ENCODE data around the gene ZNF672.

Gene ZNF672

DNA sequence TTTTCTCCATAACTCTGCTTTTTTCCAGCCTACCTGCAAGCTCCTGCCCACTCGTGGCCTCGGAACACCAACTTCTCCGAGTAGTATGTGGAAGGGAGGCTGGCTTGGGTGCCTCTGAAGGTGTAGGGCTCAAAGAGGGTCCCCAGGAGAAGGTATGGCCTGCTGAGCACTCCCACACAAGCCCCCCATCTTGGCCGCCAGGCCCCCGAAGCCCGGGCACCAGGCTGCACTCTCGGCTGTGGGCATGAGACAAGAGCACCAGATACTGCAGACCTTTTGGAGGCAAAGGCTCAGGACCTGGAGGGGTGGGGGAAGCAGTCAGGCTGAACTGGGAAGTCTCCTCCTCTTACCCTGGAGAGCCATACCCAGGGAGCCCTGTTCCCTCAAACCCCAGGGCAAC lies 19.2 kb downstream of the ZNF672 start:
- peak overlapping the region; percentile 80 to 82 for H3K4me3 Mint-ChIP-seq
- no peaks in the 10 kb centered on the region for H3K9me3 Mint-ChIP-seq
- DNase-seq (no peak), ATAC-seq (replicated peaks) (no peak)
- peak overlapping the region; percentile 88 to 95 for H3K27ac Mint-ChIP-seq
- no peaks in the 10 kb centered on the region for H3K27me3 Mint-ChIP-seq
- H3K36me3 Mint-ChIP-seq (ENCODE audit: insufficient read depth), result peaks cover 31% of the 10 kb centered on the region
- H3K4me1 Mint-ChIP-seq (ENCODE audit: low read depth in 2 of 2), result peaks cover 24 to 34% of the 10 kb centered on the region in 2 donors

DNA sequence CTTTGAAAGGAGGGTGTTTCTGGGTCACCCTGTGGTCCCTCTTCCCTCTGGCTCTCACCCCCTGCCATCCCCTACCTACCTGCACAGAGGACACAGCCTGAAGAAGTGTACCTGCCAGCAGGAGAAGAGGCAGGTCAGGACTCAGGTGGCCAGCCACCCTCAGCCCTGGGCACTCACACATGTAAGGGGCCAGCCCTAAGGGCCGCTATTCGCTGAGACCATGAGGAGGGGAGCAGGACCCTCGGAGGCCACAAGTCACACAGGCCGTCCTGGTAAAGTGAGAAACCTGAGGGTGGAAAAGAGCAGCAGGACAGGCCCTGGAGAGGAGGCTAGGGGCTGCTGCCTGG lies 19.7 kb downstream of the ZNF672 start:
- Mint-ChIP-seq H3K4me1 (ENCODE audit: low read depth in 2 of 2) (peaks cover 28 to 40% of the 10 kb centered on the region in 2 donors), H3K27ac (peak overlapping the region; percentile 88 to 95)
- no peak for DNase-seq

DNA sequence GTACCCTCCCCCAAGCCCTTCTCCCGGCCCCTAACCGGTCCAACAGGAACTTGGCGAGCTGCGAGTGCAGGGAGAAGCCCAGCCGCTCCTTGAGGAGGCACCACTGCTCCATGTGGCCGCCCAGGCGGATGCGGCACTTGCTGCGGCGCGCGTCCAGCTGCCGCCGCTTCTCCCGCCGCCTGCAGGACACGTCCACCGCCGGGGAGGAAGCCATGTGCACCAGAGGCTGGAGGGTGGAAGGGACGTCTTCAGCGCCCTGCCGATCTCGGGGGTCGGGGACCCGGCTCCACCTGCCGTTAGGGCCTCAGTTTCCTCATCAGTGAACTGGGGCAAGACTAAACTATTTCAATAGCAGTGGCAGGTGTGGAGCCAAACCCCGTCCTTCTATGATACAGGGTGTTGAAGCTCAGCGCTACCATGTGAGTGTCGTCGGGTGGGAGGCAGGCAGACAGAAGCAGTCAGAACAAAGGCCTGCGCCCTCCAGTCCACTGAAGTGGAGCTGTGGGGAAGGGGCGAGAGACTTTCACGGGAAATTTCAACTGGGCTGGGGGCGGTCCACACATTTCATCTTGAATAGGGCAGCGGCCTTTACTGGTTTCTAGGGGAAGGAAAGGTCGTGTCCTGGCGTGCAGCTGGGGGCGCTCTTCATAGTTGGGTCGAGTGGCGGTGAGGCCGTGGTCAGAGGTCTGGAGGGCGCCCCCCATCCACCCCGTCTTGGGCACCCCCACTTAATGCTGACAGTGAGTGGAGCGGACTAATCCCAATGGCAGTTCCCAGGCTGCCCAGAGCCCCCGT lies 20.3 kb downstream of the ZNF672 start:
- H3K4me3 Mint-ChIP-seq, result peak overlapping the region; percentile 80 to 82

More for the DNA sequence above, 19.7 kb downstream of the ZNF672 start:
- Mint-ChIP-seq H3K4me3 (peak overlapping the region; percentile 80 to 82), H3K27me3 (no peaks in the 10 kb centered on the region), H3K36me3 (ENCODE audit: insufficient read depth) (peaks cover 31% of the 10 kb centered on the region), H3K9me3 (no peaks in the 10 kb centered on the region)
- ATAC-seq (replicated peaks), result no peak

DNA sequence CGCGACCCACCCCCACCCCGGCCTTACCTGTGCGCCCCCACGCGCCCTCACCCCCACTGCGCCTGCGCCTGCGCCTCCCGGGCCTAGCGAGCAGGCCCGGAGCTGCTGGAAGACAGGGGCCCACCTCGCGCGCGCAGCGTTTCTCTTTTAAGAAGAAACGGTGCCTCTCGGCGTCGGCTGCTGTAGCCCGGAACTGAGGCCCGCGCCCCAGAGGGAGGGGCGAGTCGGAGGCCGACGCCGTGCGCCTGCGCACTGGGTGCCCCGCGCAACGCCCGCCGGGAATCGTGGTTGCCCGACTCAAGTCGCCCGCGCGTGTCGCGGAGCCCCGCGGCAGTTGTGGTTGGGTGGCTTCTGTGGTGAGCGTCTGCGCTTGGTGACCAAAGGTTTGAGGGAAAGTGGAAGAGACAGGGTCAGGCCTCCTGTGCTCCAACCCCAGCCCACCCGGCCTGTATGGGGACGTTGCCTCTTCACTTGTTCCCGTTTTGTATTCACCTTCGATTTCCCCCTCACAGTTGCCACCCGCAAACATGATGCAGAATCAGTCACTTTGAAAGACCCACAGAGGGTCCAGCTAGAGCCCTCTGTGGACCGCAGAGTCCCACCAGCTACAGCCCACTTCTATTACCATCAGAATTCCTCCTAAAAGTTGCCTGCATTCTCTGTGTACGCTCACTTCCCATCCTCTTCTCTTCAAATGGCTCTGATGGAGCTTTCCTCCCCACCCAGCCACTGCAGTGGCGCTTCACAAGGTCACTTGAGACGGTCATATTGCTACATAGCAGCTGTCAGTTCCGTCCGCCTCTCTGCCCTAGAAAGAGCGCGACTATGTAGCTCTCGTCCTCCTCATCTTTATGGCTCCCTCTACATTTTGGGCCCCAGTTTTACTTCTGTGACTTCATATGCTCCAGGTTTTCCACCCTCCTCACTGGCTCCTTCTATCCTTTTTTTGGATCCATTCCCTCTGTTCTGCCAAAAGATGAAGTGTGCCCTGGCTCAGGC lies 21.2 kb downstream of the ZNF672 start, which contains the start of gene ZNF692:
Gene ZNF692 (minus strand): TSS at position 195 of the 999 bp plus-strand sequence. CDS start 776 bp downstream, outside the sequence.
- peak; percentile 93 to 96 (median 94) for DNase-seq
- peak; percentile 85 for ATAC-seq (replicated peaks)
- no peaks in the 10 kb centered on the region for H3K27me3 Mint-ChIP-seq

More for the DNA sequence above, 20.3 kb downstream of the ZNF672 start:
- Mint-ChIP-seq H3K27me3 (no peaks in the 10 kb centered on the region), H3K4me1 (ENCODE audit: low read depth in 2 of 2) (peaks cover 32 to 43% of the 10 kb centered on the region in 2 donors), H3K27ac (peak overlapping the region; percentile 88 to 95), H3K36me3 (ENCODE audit: insufficient read depth) (peaks cover 31% of the 10 kb centered on the region), H3K9me3 (no peaks in the 10 kb centered on the region)
- DNase-seq (no peak), ATAC-seq (replicated peaks) (peak; percentile 25)

DNA sequence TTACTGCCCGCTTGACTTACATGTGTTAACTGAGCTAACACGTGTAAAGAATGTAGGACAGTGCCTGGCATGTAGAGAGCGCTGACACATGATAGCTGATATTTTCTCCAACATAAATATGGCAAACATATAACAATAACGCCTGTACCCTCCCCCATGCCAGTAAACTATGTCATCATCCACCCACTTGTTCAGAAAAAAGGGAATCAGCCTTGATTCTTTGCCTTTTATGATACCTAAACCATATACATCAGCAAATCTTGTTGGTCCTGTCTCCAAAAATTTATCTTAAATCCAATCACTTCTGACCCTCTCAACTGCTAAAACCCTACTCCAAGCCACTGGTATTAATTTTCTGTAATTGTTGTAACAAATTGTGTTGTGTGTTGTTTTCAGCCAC lies 22.0 kb downstream of the ZNF672 start:
- peak overlapping the region; percentile 88 to 95 for H3K27ac Mint-ChIP-seq
- ATAC-seq (replicated peaks) (no peak), DNase-seq (no peak)
- no peaks in the 10 kb centered on the region for H3K27me3 Mint-ChIP-seq
- peaks cover 25% of the 10 kb centered on the region for H3K36me3 Mint-ChIP-seq (ENCODE audit: insufficient read depth)
- peaks cover 42 to 51% of the 10 kb centered on the region in 2 donors for H3K4me1 Mint-ChIP-seq (ENCODE audit: low read depth in 2 of 2)
- peak overlapping the region; percentile 80 to 82 for H3K4me3 Mint-ChIP-seq
- H3K9me3 Mint-ChIP-seq, result no peaks in the 10 kb centered on the region

More for the DNA sequence above, 21.2 kb downstream of the ZNF672 start, which contains the start of gene ZNF692:
- Mint-ChIP-seq H3K4me3 (peak within 1 kb of the TSS; percentile 80 to 82), H3K4me1 (ENCODE audit: low read depth in 2 of 2) (peaks cover 40 to 51% of the 10 kb centered on the region in 2 donors), H3K36me3 (ENCODE audit: insufficient read depth) (peaks cover 31% of the 10 kb centered on the region), H3K9me3 (no peaks in the 10 kb centered on the region), H3K27ac (peak within 1 kb of the TSS; percentile 88 to 95)

DNA sequence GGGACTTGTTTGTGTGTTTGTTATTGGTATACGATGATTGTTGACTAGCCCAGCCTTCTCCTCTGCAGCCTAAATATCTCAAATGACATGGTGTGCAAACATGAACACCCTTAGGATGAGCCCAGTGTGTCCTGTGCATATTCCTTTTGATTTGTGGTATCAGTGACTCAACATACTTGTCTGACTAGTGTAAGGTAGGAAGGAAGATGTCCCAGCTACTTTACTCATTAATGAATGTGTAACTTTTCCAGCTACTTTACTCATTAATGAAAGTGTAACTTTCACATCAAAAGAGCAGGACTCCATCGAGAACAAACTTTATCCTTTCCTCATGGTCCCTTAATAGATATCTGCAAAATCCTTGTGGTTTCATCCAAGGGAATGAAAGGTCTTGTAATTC lies 23.6 kb downstream of the ZNF672 start:
- Mint-ChIP-seq H3K27ac (peak overlapping the region in 1 of 2 donors; percentile 86), H3K9me3 (no peaks in the 10 kb centered on the region), H3K27me3 (no peaks in the 10 kb centered on the region), H3K4me1 (ENCODE audit: low read depth in 2 of 2) (peaks cover 39 to 47% of the 10 kb centered on the region in 2 donors), H3K36me3 (ENCODE audit: insufficient read depth) (peaks cover 20% of the 10 kb centered on the region), H3K4me3 (no peak overlapping the region)
- DNase-seq (no peak), ATAC-seq (replicated peaks) (no peak)

DNA sequence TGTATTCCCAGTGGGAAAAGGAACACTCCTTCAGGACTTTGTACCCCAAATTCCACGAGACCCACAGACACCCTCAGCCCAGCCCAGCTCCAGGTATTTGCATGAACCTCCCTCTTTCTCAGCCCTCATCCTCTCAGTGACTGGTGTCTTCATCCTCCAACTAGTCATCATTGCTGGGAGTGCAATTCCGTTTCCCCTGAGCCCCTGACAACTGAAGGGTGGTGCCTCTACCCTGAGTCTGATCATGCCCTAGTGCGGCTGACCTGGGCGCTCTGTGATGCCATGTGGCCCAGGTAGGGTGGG lies 24.6 kb downstream of the ZNF672 start:
- no peaks in the 10 kb centered on the region for H3K9me3 Mint-ChIP-seq
- peaks cover 18% of the 10 kb centered on the region for H3K36me3 Mint-ChIP-seq (ENCODE audit: insufficient read depth)
- H3K4me3 Mint-ChIP-seq, result peak overlapping the region; percentile 91 to 93
- H3K27me3 Mint-ChIP-seq, result no peaks in the 10 kb centered on the region
- peak overlapping the region; percentile 47 to 86 for H3K27ac Mint-ChIP-seq
- DNase-seq (no peak), ATAC-seq (replicated peaks) (no peak)
- H3K4me1 Mint-ChIP-seq (ENCODE audit: low read depth in 2 of 2), result peaks cover 37 to 41% of the 10 kb centered on the region in 2 donors

DNA sequence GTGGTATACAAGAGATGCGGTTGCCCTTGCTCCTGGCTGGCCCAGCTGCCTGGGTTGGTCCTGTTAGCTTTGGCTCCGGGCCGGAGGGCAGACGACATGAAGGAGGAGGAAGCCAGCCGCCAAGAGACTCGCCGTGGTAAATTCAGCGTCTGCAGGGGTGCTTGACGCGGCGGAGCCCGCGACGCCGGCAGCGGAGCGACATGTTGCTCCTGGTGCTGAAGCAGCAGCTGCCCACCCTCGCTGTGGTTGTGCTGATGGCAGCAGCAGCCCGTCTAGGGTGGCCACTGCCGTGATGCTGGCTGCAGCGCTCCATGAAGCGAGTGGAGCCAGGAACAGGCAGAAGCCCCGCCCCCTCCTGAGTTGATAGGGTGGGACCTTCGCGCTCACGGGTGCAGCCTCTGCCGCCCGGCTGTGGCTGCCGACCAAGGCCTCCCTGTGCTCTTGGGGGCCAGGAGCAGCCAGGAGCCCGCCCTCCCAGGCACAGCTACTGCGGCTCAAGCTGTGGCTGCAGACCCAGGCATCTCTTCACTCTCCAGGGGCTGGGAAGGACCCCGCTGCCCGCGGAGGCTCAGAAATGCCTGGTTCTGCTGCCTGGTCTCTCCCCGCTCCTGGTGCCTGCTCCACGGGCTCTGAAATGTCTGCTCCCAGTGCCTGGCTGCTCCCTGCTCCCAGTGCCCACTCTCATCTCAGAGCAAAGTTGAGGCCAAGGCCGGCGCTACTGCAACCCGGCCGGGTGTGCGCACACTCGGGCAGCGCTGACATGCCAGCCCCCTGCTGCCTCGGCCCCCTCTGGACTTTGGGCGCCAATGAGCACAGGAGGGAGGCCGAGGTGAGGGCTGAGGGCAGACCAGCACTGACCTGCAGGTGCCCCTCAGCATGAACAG lies 25.2 kb downstream of the ZNF672 start:
- H3K36me3 Mint-ChIP-seq (ENCODE audit: insufficient read depth), result peaks cover 12% of the 10 kb centered on the region
- peak overlapping the region; percentile 91 to 93 for H3K4me3 Mint-ChIP-seq
- peaks cover 31 to 35% of the 10 kb centered on the region in 2 donors for H3K4me1 Mint-ChIP-seq (ENCODE audit: low read depth in 2 of 2)
- peak; percentile 68 to 77 (median 71) for DNase-seq
- peak overlapping the region; percentile 47 to 86 for H3K27ac Mint-ChIP-seq
- ATAC-seq (replicated peaks), result peak; percentile 62
- no peaks in the 10 kb centered on the region for H3K27me3 Mint-ChIP-seq
- H3K9me3 Mint-ChIP-seq, result no peaks in the 10 kb centered on the region

DNA sequence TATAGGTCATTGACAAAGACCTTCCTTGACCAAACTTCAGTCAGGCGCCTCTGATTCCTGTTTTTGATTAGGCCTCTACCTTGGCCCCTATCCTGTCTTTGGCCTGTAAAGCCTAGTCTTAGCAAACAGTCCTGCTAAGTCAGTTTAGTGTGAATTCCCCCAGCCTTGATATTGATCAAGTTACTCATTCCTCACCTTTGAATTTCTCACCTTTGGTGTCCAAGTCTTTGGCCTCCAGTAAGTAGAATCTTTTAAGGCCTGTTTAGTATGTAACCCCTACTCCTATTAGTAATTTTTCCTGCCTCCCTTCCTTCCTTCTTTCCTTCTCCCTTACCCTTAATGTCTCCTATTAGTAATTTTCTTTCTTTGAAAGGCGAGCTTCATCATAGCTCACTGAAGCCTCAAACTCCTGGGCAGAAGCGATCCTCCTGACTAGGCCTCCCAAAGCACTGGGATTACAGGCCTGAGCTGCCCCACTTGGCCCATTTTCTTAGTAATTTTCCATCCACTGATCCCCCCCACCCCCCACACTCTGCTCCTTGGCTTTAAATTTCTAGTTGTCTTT lies 33.9 kb downstream of the ZNF672 start:
- Mint-ChIP-seq H3K4me3 (no peak overlapping the region), H3K36me3 (ENCODE audit: insufficient read depth) (peaks cover 28% of the 10 kb centered on the region), H3K4me1 (ENCODE audit: low read depth in 2 of 2) (peaks cover 22 to 24% of the 10 kb centered on the region in 2 donors), H3K27me3 (peaks cover 6 to 10% of the 10 kb centered on the region in 2 donors), H3K27ac (peak overlapping the region in 1 of 2 donors; percentile 100), H3K9me3 (no peaks in the 10 kb centered on the region)
- DNase-seq (no peak), ATAC-seq (replicated peaks) (no peak)

DNA sequence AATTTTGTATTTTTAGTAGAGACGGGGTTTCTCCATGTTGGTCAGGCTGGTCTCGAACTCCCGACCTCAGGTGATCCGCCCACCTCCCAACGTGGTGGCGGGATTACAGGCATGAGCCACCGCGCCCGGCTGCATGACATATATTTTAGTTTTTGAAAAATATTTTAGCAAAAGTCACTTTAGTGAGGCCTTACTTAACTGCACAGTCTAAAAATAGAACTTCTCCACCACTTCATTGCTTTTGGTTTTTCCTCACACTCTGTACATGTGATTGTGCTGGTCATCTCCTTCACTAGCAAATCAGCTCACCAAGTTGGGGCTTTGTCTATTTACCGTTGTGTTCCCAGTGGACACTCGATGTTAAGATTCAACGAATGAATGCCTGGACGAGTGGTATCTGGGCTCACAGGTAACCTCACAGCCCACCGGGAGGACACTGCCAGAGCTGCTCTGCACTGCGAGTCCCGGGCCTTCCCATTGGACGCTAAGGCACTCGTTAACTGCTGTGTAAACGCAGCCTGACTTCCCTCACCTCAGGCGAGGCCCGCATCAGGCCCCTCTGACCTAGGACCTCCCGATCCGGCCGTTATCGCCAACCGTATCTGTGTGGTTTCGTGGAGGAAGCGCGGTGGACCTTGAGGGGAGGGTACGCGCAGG lies 34.9 kb downstream of the ZNF672 start:
- peak; percentile 18 for ATAC-seq (replicated peaks)
- Mint-ChIP-seq H3K9me3 (no peaks in the 10 kb centered on the region), H3K4me1 (ENCODE audit: low read depth in 2 of 2) (peaks cover 22 to 24% of the 10 kb centered on the region in 2 donors), H3K27me3 (peaks cover 6 to 10% of the 10 kb centered on the region in 2 donors), H3K27ac (peak overlapping the region; percentile 100), H3K4me3 (peak overlapping the region; percentile 97 to 99), H3K36me3 (ENCODE audit: insufficient read depth) (peaks cover 28% of the 10 kb centered on the region)
- peak in 2 of 3 experiments; percentile 20 to 31 for DNase-seq

DNA sequence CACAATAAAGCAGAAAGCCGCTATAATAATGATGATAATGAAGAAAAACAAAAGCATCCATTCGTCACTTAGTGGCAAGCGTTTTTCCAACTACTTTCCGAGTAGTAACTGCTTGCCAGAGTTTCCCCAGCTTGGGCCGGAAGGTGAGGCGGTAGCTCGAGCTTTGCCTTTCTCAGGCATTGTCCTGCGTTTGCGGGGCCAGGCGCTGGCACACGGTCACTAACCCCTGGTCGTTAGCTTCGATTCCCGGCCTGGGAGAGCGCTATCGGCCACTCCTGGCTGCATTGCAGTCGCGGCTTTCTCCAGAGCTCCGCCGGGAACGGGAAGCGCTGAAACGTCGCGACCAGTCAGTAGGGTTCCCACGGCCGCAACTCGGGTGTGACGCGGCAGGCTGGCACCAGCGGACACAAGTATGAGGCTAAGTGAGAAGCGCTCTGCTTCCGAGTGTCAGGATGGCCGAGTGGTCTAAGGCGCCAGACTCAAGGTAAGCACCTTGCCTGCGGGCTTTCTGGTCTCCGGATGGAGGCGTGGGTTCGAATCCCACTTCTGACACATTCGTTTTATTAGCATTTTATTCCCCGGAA lies 35.5 kb downstream of the ZNF672 start:
- peak; percentile 81 for ATAC-seq (replicated peaks)

More for the DNA sequence above, 35.5 kb downstream of the ZNF672 start:
- DNase-seq, result peak; percentile 94 to 96 (median 95)
- peak overlapping the region; percentile 100 for H3K27ac Mint-ChIP-seq
- peak overlapping the region; percentile 97 to 99 for H3K4me3 Mint-ChIP-seq
- no peaks in the 10 kb centered on the region for H3K9me3 Mint-ChIP-seq
- H3K36me3 Mint-ChIP-seq (ENCODE audit: insufficient read depth), result peaks cover 32% of the 10 kb centered on the region
- peaks cover 6 to 10% of the 10 kb centered on the region in 2 donors for H3K27me3 Mint-ChIP-seq
- peaks cover 22 to 24% of the 10 kb centered on the region in 2 donors for H3K4me1 Mint-ChIP-seq (ENCODE audit: low read depth in 2 of 2)

Measured in effector memory CD8-positive, alpha-beta T cell (primary cell).